Measurements from ENCODE around the gene DOK6. TPM values are rescaled to one million over a fixed set of nuclear protein-coding genes. Genes with fewer than 3 reads are reported as not detected.

DOK6 gene
- total and polyA plus RNA-seq, 9 of the 15 experiments (the other 6 are each of a cell fraction or from before 2014, with no cell fraction given) = not detected

DNA sequence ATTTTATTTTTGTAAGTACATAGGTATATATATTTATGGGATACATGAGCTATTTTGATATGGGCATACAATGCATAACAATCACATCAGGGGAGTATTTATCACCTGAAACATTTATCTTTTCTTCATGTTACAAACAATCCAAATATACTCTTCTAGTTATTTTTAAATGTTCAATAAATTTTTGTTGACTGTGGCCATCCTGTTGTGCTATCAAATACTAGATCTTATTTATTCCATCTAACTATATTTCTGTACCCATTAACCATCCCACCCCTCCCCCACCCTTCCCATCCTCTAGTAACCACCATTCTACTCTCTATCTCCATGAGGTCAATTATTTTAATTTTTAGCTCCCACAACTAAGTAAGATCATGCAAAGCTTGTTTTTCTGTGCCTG is 390.0 kb downstream of the DOK6 start:
- Histone ChIP-seq H3K36me3 (ENCODE audit: control insufficient read depth, insufficient read depth, low read length) (no peaks in the 10 kb centered on the region), H3K27ac (ENCODE audit: extremely low read depth, low read depth, low read length) (no peak overlapping the region), H3K27me3 (ENCODE audit: control insufficient read depth in 2 of 2, insufficient read depth in 2 of 2, low read length in 2 of 2) (no peaks in the 10 kb centered on the region), H3K4me2 (ENCODE audit: insufficient read depth, low read length) (no peak overlapping the region), H3K9ac (ENCODE audit: insufficient read depth in 1 of 2, low read depth in 2 of 2, low read length in 2 of 2) (no peak overlapping the region), H4K20me1 (replicated peaks; ENCODE audit: control insufficient read depth, insufficient read depth, low read length) (no peaks in the 10 kb centered on the region), H3K79me2 (ENCODE audit: control insufficient read depth, insufficient read depth, low read length) (no peaks in the 10 kb centered on the region), H3K9me3 (replicated peaks; ENCODE audit: control insufficient read depth, insufficient read depth, low read depth, low read length) (no peaks in the 10 kb centered on the region), H3K4me3 (no peak overlapping the region), H3K4me1 (replicated peaks in 1 of 2; ENCODE audit: control insufficient read depth in 2 of 2, insufficient read depth in 2 of 2, low read length in 2 of 2) (no peaks in the 10 kb centered on the region), H3K9me1 (ENCODE audit: control insufficient read depth, insufficient read depth, low read length) (no peaks in the 10 kb centered on the region), H2AFZ (ENCODE audit: low read depth, low read length) (no peak overlapping the region)
- BruUV-seq (replicated peaks) = no TSS peak
- ChIA-PET CTCF (ENCODE audit: low intra/inter-chr PET ratio) (no interaction called here), POLR2A (no interaction called here)
- intact Hi-C loops (cut with micrococcal nuclease) (no loop called here), in situ Hi-C loops (cut with MboI) (no loop called here)
- TF ChIP-seq GATA2 (CRISPR knock-in tag; IDR thresholded peaks at IDR 0.05) = no peak
- no peak for TF ChIP-seq ZNF830 (CRISPR knock-in tag; IDR thresholded peaks at IDR 0.05)
- no peak for DNase-seq (ENCODE audit: extremely low read depth in 1 of 4, low spot score in 3 of 4)
- no peak for ATAC-seq
- no peak for FAIRE-seq

DNA sequence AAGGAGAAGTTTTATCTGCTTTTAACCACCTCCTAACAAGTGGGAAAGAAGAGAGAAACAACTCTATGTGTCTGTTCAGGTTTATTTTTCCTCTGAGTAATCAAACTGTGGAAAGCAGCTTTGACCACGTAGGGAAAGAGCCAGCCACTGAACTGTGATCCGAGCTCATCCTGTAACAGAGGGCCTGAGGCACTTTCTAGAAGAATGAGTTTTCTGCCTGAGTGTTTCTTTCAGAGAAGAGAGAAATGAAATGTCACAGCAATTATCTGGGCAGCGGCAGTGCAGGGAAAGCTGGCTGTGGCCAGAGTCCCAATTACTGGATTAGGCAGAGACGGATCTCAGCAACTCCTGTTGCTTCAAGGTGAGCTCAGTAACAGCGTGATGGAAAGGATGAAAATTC is 395.1 kb downstream of the DOK6 start:
- Histone ChIP-seq H3K9me1 (ENCODE audit: control insufficient read depth, insufficient read depth, low read length) (no peaks in the 10 kb centered on the region), H3K36me3 (ENCODE audit: control insufficient read depth, insufficient read depth, low read length) (no peaks in the 10 kb centered on the region), H4K20me1 (replicated peaks; ENCODE audit: control insufficient read depth, insufficient read depth, low read length) (no peaks in the 10 kb centered on the region), H2AFZ (ENCODE audit: low read depth, low read length) (no peak overlapping the region), H3K4me3 (no peak overlapping the region), H3K27me3 (ENCODE audit: control insufficient read depth in 2 of 2, insufficient read depth in 2 of 2, low read length in 2 of 2) (no peaks in the 10 kb centered on the region), H3K9me3 (replicated peaks; ENCODE audit: control insufficient read depth, insufficient read depth, low read depth, low read length) (no peaks in the 10 kb centered on the region), H3K79me2 (ENCODE audit: control insufficient read depth, insufficient read depth, low read length) (no peaks in the 10 kb centered on the region), H3K9ac (ENCODE audit: insufficient read depth in 1 of 2, low read depth in 2 of 2, low read length in 2 of 2) (no peak overlapping the region), H3K27ac (ENCODE audit: extremely low read depth, low read depth, low read length) (no peak overlapping the region), H3K4me2 (ENCODE audit: insufficient read depth, low read length) (no peak overlapping the region), H3K4me1 (replicated peaks in 1 of 2; ENCODE audit: control insufficient read depth in 2 of 2, insufficient read depth in 2 of 2, low read length in 2 of 2) (no peaks in the 10 kb centered on the region)
- FAIRE-seq (no peak), DNase-seq (ENCODE audit: extremely low read depth in 1 of 4, low spot score in 3 of 4) (no peak), ATAC-seq (no peak)
- ChIA-PET CTCF (ENCODE audit: low intra/inter-chr PET ratio) (no interaction called here), POLR2A (no interaction called here)
- intact Hi-C loops (cut with micrococcal nuclease) = no loop called here
- no TSS peak for BruUV-seq (replicated peaks)
- in situ Hi-C loops (cut with MboI) = no loop called here
- WGBS (ENCODE audit: insufficient coverage, low coverage, missing lambda C conversion rate) = 6% methylated on average over 4 of the region's 5 CpGs
- TF ChIP-seq ZNF263 (CRISPR knock-in tag; IDR thresholded peaks at IDR 0.05; ENCODE audit: borderline replicate concordance) (no peak), PCBP1 (IDR thresholded peaks at IDR 0.05; ENCODE audit: low read depth, low read length, poor library complexity, severe bottlenecking) (no peak), LARP7 (IDR thresholded peaks at IDR 0.05) (no peak)
- TF ChIP-seq, protein P1, sequence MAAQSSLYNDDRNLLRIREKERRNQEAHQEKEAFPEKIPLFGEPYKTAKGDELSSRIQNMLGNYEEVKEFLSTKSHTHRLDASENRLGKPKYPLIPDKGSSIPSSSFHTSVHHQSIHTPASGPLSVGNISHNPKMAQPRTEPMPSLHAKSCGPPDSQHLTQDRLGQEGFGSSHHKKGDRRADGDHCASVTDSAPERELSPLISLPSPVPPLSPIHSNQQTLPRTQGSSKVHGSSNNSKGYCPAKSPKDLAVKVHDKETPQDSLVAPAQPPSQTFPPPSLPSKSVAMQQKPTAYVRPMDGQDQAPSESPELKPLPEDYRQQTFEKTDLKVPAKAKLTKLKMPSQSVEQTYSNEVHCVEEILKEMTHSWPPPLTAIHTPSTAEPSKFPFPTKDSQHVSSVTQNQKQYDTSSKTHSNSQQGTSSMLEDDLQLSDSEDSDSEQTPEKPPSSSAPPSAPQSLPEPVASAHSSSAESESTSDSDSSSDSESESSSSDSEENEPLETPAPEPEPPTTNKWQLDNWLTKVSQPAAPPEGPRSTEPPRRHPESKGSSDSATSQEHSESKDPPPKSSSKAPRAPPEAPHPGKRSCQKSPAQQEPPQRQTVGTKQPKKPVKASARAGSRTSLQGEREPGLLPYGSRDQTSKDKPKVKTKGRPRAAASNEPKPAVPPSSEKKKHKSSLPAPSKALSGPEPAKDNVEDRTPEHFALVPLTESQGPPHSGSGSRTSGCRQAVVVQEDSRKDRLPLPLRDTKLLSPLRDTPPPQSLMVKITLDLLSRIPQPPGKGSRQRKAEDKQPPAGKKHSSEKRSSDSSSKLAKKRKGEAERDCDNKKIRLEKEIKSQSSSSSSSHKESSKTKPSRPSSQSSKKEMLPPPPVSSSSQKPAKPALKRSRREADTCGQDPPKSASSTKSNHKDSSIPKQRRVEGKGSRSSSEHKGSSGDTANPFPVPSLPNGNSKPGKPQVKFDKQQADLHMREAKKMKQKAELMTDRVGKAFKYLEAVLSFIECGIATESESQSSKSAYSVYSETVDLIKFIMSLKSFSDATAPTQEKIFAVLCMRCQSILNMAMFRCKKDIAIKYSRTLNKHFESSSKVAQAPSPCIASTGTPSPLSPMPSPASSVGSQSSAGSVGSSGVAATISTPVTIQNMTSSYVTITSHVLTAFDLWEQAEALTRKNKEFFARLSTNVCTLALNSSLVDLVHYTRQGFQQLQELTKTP (IDR thresholded peaks at IDR 0.05; ENCODE audit: low read depth in 1 of 2, partially characterized antibody in 2 of 2) = no peak
- TF ChIP-seq, protein P2, sequence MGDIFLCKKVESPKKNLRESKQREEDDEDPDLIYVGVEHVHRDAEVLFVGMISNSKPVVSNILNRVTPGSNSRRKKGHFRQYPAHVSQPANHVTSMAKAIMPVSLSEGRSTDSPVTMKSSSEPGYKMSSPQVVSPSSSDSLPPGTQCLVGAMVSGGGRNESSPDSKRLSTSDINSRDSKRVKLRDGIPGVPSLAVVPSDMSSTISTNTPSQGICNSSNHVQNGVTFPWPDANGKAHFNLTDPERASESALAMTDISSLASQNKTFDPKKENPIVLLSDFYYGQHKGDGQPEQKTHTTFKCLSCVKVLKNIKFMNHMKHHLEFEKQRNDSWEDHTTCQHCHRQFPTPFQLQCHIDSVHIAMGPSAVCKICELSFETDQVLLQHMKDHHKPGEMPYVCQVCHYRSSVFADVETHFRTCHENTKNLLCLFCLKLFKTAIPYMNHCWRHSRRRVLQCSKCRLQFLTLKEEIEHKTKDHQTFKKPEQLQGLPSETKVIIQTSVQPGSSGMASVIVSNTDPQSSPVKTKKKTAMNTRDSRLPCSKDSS (IDR thresholded peaks at IDR 0.05; ENCODE audit: low read depth, partially characterized antibody) = no peak
- TF ChIP-seq, protein P3, sequence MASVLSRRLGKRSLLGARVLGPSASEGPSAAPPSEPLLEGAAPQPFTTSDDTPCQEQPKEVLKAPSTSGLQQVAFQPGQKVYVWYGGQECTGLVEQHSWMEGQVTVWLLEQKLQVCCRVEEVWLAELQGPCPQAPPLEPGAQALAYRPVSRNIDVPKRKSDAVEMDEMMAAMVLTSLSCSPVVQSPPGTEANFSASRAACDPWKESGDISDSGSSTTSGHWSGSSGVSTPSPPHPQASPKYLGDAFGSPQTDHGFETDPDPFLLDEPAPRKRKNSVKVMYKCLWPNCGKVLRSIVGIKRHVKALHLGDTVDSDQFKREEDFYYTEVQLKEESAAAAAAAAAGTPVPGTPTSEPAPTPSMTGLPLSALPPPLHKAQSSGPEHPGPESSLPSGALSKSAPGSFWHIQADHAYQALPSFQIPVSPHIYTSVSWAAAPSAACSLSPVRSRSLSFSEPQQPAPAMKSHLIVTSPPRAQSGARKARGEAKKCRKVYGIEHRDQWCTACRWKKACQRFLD (CRISPR knock-in tag; IDR thresholded peaks at IDR 0.05) = no peak
